Measurements from ENCODE around the gene AMBRA1.

Gene AMBRA1

DNA sequence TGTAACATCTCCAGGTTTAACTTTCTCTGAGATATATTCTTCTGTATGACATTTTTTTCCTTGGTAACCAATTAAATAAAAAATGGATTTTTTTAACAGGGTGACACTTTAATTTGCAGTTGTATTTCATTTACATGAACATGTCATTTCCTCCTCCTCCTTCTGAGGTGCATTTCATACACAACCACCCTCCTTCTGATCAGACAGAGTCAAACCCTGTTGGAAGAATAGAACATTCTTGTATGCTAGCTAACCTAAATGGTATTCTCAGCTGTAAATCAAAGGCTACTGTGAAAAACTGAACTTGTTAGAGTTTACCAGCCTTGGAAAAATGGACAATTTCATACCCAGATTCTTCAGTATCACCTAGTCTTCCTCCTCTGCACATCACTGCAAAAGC lies 149.5 kb downstream of the AMBRA1 start:
- TF ChIP-seq, protein P1, sequence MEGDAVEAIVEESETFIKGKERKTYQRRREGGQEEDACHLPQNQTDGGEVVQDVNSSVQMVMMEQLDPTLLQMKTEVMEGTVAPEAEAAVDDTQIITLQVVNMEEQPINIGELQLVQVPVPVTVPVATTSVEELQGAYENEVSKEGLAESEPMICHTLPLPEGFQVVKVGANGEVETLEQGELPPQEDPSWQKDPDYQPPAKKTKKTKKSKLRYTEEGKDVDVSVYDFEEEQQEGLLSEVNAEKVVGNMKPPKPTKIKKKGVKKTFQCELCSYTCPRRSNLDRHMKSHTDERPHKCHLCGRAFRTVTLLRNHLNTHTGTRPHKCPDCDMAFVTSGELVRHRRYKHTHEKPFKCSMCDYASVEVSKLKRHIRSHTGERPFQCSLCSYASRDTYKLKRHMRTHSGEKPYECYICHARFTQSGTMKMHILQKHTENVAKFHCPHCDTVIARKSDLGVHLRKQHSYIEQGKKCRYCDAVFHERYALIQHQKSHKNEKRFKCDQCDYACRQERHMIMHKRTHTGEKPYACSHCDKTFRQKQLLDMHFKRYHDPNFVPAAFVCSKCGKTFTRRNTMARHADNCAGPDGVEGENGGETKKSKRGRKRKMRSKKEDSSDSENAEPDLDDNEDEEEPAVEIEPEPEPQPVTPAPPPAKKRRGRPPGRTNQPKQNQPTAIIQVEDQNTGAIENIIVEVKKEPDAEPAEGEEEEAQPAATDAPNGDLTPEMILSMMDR (IDR thresholded peaks at IDR 0.05), result no peak
- Histone ChIP-seq H3K36me3 (ENCODE audit: control insufficient read depth, insufficient read depth, low read length) (no peaks in the 10 kb centered on the region), H3K27ac (peak overlapping the region; percentile 77), H3K4me3 (ENCODE audit: low read depth, low read length) (no peak overlapping the region), H3K79me2 (peaks cover under 1% of the 10 kb centered on the region), H3K27me3 (ENCODE audit: control insufficient read depth, insufficient read depth, low read length) (no peaks in the 10 kb centered on the region), H3K9ac (no peak overlapping the region), H3K4me1 (peaks cover 26% of the 10 kb centered on the region), H3K9me3 (ENCODE audit: control insufficient read depth, low read length) (no peaks in the 10 kb centered on the region), H2AFZ (no peak overlapping the region), H3K4me2 (ENCODE audit: low read length) (no peak overlapping the region)

DNA sequence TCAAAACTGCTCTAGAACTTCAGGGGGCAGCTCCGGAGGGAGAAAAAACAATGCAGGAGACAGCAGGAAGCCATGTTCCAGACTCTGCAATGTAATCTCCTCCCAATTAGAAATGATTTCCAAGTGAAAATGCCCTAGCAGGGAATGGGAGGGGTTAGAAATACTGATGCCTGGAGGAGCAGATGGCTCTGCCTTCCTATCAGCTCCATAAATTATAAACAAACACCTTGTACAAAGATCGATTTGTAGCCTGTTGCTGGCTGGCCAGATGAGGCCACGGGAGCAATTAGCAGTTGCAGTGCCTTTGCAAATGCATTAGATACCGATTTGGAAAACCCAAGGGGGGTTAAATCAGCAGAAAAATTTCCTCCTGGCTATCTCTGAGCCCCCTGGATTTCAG lies 155.6 kb downstream of the AMBRA1 start:
- Histone ChIP-seq H3K4me1 (peaks cover 28% of the 10 kb centered on the region), H3K9me3 (ENCODE audit: control insufficient read depth, low read length) (no peaks in the 10 kb centered on the region), H3K36me3 (ENCODE audit: control insufficient read depth, insufficient read depth, low read length) (no peaks in the 10 kb centered on the region), H3K27ac (no peak overlapping the region), H2AFZ (no peak overlapping the region), H3K27me3 (ENCODE audit: control insufficient read depth, insufficient read depth, low read length) (no peaks in the 10 kb centered on the region), H3K79me2 (peaks cover 2% of the 10 kb centered on the region), H3K9ac (no peak overlapping the region), H3K4me2 (ENCODE audit: low read length) (no peak overlapping the region), H3K4me3 (ENCODE audit: low read depth, low read length) (no peak overlapping the region)
- TF ChIP-seq, protein P1 (IDR thresholded peaks at IDR 0.05), result no peak

DNA sequence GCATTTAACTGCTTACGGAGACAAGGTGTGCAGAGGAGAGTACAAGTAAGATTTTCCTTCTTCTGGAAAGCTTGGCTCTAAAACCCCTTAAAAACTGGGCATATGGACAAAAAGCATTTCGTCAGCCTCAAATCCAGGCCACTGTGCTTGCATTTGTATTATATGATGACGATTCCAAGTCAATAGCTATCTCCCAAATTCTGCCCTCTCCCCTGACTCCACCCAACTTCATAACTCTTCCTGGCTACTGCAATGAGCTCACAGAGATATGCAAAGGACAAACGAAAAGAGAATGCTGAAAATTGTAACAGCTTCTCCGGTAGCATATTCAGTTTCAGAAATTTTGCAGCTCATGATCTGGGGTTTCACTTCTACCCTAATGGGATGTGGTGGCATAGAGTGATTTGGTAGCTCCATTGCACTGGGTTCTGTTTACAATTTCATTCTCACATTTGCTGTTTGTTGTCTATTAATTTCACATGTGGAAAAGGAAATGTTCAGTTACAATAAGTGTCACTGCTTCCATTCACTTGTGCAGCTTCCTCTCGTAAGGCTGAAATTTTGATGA lies 156.6 kb downstream of the AMBRA1 start:
- H3K4me2 ChIP-seq (ENCODE audit: low read length), result no peak overlapping the region
- TF ChIP-seq, protein P1 (IDR thresholded peaks at IDR 0.05), result no peak
- no peaks in the 10 kb centered on the region for H3K27me3 ChIP-seq (ENCODE audit: control insufficient read depth, insufficient read depth, low read length)
- H3K36me3 ChIP-seq (ENCODE audit: control insufficient read depth, insufficient read depth, low read length), result no peaks in the 10 kb centered on the region
- H3K4me1 ChIP-seq, result peaks cover 26% of the 10 kb centered on the region
- no peaks in the 10 kb centered on the region for H3K9me3 ChIP-seq (ENCODE audit: control insufficient read depth, low read length)
- peaks cover 4% of the 10 kb centered on the region for H3K79me2 ChIP-seq
- peak overlapping the region; percentile 58 for H3K27ac ChIP-seq
- H2AFZ ChIP-seq, result no peak overlapping the region
- no peak overlapping the region for H3K4me3 ChIP-seq (ENCODE audit: low read depth, low read length)
- no peak overlapping the region for H3K9ac ChIP-seq

DNA sequence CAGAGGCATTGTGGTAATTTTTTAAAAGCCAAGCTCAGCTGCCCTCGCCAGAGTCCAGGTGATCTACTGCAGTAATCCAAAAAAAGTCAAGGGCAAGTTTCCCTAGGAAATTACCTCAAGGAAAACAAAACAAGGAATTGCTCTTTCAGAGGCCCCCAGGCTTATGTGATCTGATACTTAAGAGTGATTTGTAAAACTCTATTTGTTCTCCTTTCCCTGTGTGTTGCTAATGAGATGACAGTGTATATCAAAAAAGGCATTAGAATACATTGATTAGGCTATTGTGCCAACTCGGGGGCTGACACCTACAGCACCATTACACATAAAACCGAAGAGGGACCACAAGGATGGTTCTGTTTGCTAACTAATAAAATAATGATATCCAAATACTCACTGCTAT lies 157.7 kb downstream of the AMBRA1 start:
- TF ChIP-seq, protein P1 (IDR thresholded peaks at IDR 0.05), result no peak
- Histone ChIP-seq H3K36me3 (ENCODE audit: control insufficient read depth, insufficient read depth, low read length) (no peaks in the 10 kb centered on the region), H3K27me3 (ENCODE audit: control insufficient read depth, insufficient read depth, low read length) (no peaks in the 10 kb centered on the region), H3K27ac (peak overlapping the region; percentile 58), H3K9me3 (ENCODE audit: control insufficient read depth, low read length) (no peaks in the 10 kb centered on the region), H3K79me2 (peaks cover 4% of the 10 kb centered on the region), H3K4me1 (peaks cover 24% of the 10 kb centered on the region), H2AFZ (no peak overlapping the region), H3K4me2 (ENCODE audit: low read length) (no peak overlapping the region), H3K4me3 (ENCODE audit: low read depth, low read length) (no peak overlapping the region), H3K9ac (no peak overlapping the region)

DNA sequence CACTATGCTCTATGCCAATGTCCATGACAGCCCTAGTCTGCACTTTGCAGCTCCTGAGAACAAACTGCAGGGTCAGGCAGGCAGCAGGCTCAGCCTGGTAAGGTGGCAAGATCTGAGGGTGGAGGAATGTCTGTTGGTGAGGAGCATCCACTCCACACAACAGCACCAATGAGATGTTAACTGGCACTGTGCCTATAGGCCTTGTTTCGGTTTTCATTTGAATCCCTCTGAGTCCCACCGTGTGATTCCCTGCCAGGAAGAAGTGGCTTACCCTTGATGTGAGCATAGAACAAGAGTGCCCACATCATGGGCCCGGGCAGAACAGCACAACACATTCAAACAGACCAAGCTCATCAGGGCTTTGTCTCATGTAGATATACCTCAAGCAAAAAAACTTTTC lies 158.1 kb downstream of the AMBRA1 start:
- TF ChIP-seq, protein P1 (IDR thresholded peaks at IDR 0.05), result no peak
- Histone ChIP-seq H3K36me3 (ENCODE audit: control insufficient read depth, insufficient read depth, low read length) (no peaks in the 10 kb centered on the region), H3K9ac (no peak overlapping the region), H3K27me3 (ENCODE audit: control insufficient read depth, insufficient read depth, low read length) (no peaks in the 10 kb centered on the region), H3K27ac (peak overlapping the region; percentile 58), H3K79me2 (peaks cover 4% of the 10 kb centered on the region), H2AFZ (no peak overlapping the region), H3K4me2 (ENCODE audit: low read length) (no peak overlapping the region), H3K4me3 (ENCODE audit: low read depth, low read length) (no peak overlapping the region), H3K4me1 (peaks cover 24% of the 10 kb centered on the region), H3K9me3 (ENCODE audit: control insufficient read depth, low read length) (no peaks in the 10 kb centered on the region)
